HL-60 (cell line): Measurements from ENCODE around the gene RSF1.

Experiments
- DNase-seq, 2 experiments: peaks; one replicate each; pipeline ENCODE4 v3.0.0-alpha.2; 2010 to 2020; ENCODE audit warnings: low read depth in 1 of 2, low spot score in 1 of 2
- H3K27ac ChIP-seq: fragments of 250-450 bp; sonication (Bioruptor Pico); replicated peaks from 2 replicates; pipeline ENCODE4 v1.5.1; 2020; ENCODE audit warnings: mild to moderate bottlenecking, moderate library complexity
- H3K27me3 ChIP-seq: fragments of 250-450 bp; sonication (Bioruptor Pico); 2 replicates; pipeline ENCODE4 v1.5.1; 2021; ENCODE audit warnings: mild to moderate bottlenecking, moderate library complexity; ENCODE audit not compliant: insufficient read depth, poor library complexity, severe bottlenecking
- H3K4me3 ChIP-seq: replicated peaks from 2 replicates; pipeline ENCODE4 v1.5.1; 2011; ENCODE audit warnings: mild to moderate bottlenecking, control low read depth, low read length; ENCODE audit not compliant: insufficient read depth
- CTCF ChIP-seq: IDR thresholded peaks from one replicate; pipeline ENCODE4 v1.5.1; 2011; ENCODE audit warnings: low read length, control low read depth, inconsistent platforms; ENCODE audit not compliant: insufficient read depth
- GABPA ChIP-seq: IDR thresholded peaks from 2 replicates; pipeline ENCODE4 v1.6.1; 2012; ENCODE audit warnings: low read depth
- POLR2AphosphoS5 ChIP-seq: IDR thresholded peaks from 2 replicates; pipeline ENCODE4 v1.6.1; 2012; ENCODE audit warnings: low read depth
- SPI1 ChIP-seq: IDR thresholded peaks from 2 replicates; pipeline ENCODE4 v1.6.1; 2012; ENCODE audit warnings: low read depth, mild to moderate bottlenecking, borderline replicate concordance
- TF ChIP-seq, protein P1 (sequence below): IDR thresholded peaks from 2 replicates; pipeline ENCODE4 v1.6.1; 2012; ENCODE audit warnings: low read depth; ENCODE audit not compliant: insufficient replicate concordance

The RSF1 gene

GRCh38 chr11:77724636-77725035, 95.9 kb downstream of the RSF1 start:
- H3K4me3 ChIP-seq = no peak overlapping the region
- no peak overlapping the region for H3K27ac ChIP-seq
- TF ChIP-seq CTCF (no peak), SPI1 (no peak), GABPA (no peak), POLR2AphosphoS5 (no peak)
- TF ChIP-seq, protein P1, sequence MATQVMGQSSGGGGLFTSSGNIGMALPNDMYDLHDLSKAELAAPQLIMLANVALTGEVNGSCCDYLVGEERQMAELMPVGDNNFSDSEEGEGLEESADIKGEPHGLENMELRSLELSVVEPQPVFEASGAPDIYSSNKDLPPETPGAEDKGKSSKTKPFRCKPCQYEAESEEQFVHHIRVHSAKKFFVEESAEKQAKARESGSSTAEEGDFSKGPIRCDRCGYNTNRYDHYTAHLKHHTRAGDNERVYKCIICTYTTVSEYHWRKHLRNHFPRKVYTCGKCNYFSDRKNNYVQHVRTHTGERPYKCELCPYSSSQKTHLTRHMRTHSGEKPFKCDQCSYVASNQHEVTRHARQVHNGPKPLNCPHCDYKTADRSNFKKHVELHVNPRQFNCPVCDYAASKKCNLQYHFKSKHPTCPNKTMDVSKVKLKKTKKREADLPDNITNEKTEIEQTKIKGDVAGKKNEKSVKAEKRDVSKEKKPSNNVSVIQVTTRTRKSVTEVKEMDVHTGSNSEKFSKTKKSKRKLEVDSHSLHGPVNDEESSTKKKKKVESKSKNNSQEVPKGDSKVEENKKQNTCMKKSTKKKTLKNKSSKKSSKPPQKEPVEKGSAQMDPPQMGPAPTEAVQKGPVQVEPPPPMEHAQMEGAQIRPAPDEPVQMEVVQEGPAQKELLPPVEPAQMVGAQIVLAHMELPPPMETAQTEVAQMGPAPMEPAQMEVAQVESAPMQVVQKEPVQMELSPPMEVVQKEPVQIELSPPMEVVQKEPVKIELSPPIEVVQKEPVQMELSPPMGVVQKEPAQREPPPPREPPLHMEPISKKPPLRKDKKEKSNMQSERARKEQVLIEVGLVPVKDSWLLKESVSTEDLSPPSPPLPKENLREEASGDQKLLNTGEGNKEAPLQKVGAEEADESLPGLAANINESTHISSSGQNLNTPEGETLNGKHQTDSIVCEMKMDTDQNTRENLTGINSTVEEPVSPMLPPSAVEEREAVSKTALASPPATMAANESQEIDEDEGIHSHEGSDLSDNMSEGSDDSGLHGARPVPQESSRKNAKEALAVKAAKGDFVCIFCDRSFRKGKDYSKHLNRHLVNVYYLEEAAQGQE = no peak
- no peak for DNase-seq
- H3K27me3 ChIP-seq = no peaks in the 10 kb centered on the region

GRCh38 chr11:77723024-77723423, 97.5 kb downstream of the RSF1 start:
- Histone ChIP-seq H3K4me3 (no peak overlapping the region), H3K27ac (no peak overlapping the region), H3K27me3 (no peaks in the 10 kb centered on the region)
- TF ChIP-seq SPI1 = no peak
- TF ChIP-seq GABPA = no peak
- TF ChIP-seq CTCF = no peak
- TF ChIP-seq POLR2AphosphoS5 = no peak
- TF ChIP-seq, protein P1 = no peak
- no peak for DNase-seq

GRCh38 chr11:77710358-77710757, 110.2 kb downstream of the RSF1 start:
- DNase-seq = no peak
- no peak for TF ChIP-seq SPI1
- no peak for TF ChIP-seq GABPA
- Histone ChIP-seq H3K27me3 (no peaks in the 10 kb centered on the region), H3K27ac (no peak overlapping the region), H3K4me3 (no peak overlapping the region)

GRCh38 chr11:77705876-77706579, 114.5 kb downstream of the RSF1 start:
- Histone ChIP-seq H3K27me3 (no peaks in the 10 kb centered on the region), H3K27ac (no peak overlapping the region), H3K4me3 (no peak overlapping the region)
- no peak for TF ChIP-seq POLR2AphosphoS5
- no peak for TF ChIP-seq GABPA
- no peak for TF ChIP-seq CTCF
- TF ChIP-seq, protein P1 = no peak
- no peak for TF ChIP-seq SPI1
- DNase-seq = no peak
